IPS-20b (cell line): ENCODE data around the gene MYH7.
"Not testable (repeated sequence)": the region's sequence is repeated elsewhere in the genome, so short reads cannot be mapped to it uniquely, and the experiment has no call there.

ENCODE experiments used
- H3K27ac ChIP-seq: one replicate; pipeline ENCODE4 v1.5.1; 2013; ENCODE audit warnings: low read length
- H3K27me3 ChIP-seq: 2 replicates; pipeline ENCODE4 v1.6.1; 2013; ENCODE audit warnings: mild to moderate bottlenecking, low read length, inconsistent platforms; ENCODE audit not compliant: insufficient read depth
- H3K36me3 ChIP-seq: 2 replicates; pipeline ENCODE4 v1.6.1; 2013; ENCODE audit warnings: low read depth, mild to moderate bottlenecking, inconsistent platforms, low read length, moderate library complexity; ENCODE audit not compliant: insufficient read depth
- H3K4me1 ChIP-seq: 2 replicates; pipeline ENCODE4 v1.6.1; 2013; ENCODE audit warnings: mild to moderate bottlenecking, control low read depth, inconsistent platforms, low read length, moderate library complexity; ENCODE audit not compliant: insufficient read depth
- H3K4me3 ChIP-seq: 2 replicates; pipeline ENCODE4 v1.5.1; 2013; ENCODE audit warnings: mild to moderate bottlenecking, low read length, inconsistent platforms
- H3K9ac ChIP-seq: 2 replicates; pipeline ENCODE4 v1.6.1; 2013; ENCODE audit warnings: low read depth, mild to moderate bottlenecking, inconsistent platforms, low read length, moderate library complexity
- H3K9me3 ChIP-seq: 2 replicates; pipeline ENCODE4 v1.6.1; 2013; ENCODE audit warnings: mild to moderate bottlenecking, low read depth, low read length, inconsistent platforms; ENCODE audit not compliant: insufficient read depth

Gene MYH7

GRCh38 chr14:23434488-23435222, 805 bp downstream of the MYH7 start:
- Histone ChIP-seq H3K27me3 (no peaks in the 10 kb centered on the region), H3K4me3 (no peak overlapping the region), H3K36me3 (no peaks in the 10 kb centered on the region), H3K4me1 (peaks cover 8% of the 10 kb centered on the region; the same call in 1 of the 2 replicates), H3K9me3 (no peaks in the 10 kb centered on the region), H3K27ac (no peak overlapping the region), H3K9ac (no peak overlapping the region)

DNA sequence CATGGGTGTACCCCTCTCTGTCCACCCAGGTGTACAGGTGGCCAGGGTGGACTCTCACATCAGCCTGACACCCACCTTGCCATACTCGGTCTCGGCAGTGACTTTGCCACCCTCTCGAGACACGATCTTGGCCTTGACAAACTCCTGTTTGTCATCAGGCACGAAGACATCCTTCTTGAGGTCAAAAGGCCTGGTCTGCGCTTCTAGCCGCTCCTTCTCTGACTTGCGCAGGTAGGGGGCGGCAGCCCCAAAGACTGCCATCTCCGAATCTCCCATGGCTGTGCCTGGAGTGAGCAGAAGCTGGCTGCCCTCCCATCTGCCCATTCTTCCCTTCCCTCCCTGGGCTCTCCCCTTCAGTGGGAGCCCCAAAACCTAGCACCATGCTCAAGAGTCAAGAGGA, 2.0 kb downstream of the MYH7 start:
- Histone ChIP-seq H3K27me3 (no peaks in the 10 kb centered on the region), H3K4me3 (no peak overlapping the region), H3K36me3 (no peaks in the 10 kb centered on the region), H3K9ac (no peak overlapping the region), H3K4me1 (peaks cover 4% of the 10 kb centered on the region; the same call in 1 of the 2 replicates), H3K9me3 (no peaks in the 10 kb centered on the region), H3K27ac (no peak overlapping the region)

DNA sequence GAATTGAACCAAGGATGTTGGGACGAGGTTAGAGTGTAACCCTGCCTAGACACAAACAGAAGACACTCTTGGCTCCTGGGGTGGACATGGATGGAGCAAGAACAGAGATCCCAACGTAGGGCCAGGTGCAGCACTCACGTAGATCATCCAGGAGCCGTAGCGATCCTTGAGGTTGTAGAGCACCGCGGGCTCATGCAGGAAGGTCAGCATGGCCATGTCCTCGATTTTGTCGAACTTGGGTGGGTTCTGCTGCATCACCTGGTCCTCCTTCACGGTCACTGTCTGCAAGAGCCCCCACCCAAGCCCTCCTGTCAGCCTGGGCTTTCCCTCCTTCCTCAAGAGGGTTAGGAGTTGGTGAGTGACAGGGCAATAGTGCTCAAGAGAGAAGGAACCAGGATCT, 2.5 kb downstream of the MYH7 start:
- Histone ChIP-seq H3K36me3 (no peaks in the 10 kb centered on the region), H3K27me3 (peaks cover 4% of the 10 kb centered on the region; the same call in 1 of the 2 replicates), H3K9ac (no peak overlapping the region), H3K27ac (no peak overlapping the region), H3K4me1 (no peaks in the 10 kb centered on the region), H3K4me3 (no peak overlapping the region), H3K9me3 (no peaks in the 10 kb centered on the region)

DNA sequence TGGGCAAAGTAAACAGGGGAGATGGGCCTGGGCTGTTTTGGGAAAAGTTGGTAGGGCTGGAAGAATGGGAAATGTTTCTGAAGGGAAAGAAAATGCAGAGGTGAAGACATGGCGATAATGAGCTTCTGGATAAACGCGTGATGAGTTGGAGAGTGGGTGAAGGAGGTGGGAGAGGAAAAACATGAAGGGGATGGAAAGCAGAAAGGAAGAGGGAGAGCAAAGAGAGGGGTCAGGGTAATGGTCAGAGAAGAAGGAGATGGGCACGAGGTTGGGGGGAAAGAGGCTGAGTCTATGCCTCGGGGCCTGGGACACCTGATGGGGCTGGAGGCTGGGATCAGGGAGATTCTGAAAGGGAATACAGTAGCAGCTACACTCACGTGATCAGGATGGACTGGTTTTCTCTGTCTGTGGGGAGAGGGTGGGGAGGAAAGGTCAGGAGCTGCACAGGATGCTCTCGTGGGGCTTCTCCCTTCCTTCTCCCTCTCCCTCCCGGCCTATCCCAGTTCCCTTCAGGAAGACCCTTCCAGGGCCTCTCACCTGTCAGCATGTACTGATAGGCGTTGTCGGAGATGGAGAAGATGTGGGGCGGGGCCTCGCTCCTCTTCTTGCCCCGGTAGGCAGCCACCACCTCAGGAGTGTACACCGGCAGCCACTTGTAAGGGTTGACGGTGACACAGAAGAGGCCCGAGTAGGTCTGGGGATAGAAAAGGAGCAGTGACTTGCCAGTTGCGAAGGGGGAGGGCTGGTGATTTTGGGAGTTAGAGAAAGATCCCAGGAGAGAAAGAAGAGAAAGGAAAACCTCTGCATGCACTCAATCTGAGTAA, 3.1 kb downstream of the MYH7 start:
- Histone ChIP-seq H3K9ac (no peak overlapping the region), H3K9me3 (no peaks in the 10 kb centered on the region), H3K4me3 (no peak overlapping the region), H3K4me1 (no peaks in the 10 kb centered on the region), H3K27me3 (peaks cover 10% of the 10 kb centered on the region; the same call in 1 of the 2 replicates), H3K36me3 (no peaks in the 10 kb centered on the region), H3K27ac (no peak overlapping the region)

DNA sequence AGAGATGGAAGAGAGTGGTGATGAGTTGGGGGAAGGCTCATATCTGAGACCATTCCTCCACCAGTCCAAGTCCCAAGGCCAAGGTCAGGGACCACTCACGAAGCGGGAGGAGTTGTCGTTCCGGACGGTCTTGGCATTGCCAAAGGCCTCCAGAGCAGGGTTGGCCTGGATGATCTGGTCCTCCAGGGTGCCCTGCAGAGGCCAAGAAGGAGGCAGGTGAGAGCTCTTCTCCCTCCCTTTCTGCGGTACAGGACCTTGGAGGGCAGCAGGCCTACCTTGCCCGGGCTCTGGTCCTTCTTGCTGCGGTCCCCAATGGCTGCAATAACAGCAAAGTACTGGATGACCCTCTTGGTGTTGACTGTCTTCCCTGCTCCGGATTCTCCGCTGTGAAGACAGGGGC, 4.0 kb downstream of the MYH7 start:
- Histone ChIP-seq H3K9me3 (no peaks in the 10 kb centered on the region), H3K27me3 (peaks cover 12% of the 10 kb centered on the region; the same call in 1 of the 2 replicates), H3K36me3 (no peaks in the 10 kb centered on the region), H3K4me3 (no peak overlapping the region), H3K27ac (no peak overlapping the region), H3K4me1 (no peaks in the 10 kb centered on the region), H3K9ac (no peak overlapping the region)

DNA sequence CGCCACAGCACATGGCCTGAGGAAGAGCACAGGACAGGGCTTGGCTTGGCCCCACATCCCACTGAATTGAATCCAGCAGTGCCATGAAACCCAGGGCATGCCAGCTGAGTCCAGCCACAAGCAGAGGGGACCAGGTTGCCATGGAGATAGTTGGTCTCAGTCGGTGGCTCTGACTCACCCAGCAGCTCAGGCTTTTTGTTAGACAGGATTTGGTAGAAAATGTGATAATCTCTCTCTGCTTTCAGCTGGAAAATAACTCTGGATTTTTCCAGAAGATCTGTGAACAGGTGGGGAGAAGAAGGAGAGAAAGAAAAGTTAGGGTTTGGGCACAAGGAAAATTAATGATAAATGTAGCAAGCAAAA, 4.8 kb downstream of the MYH7 start:
- H3K4me3 ChIP-seq = no peak overlapping the region
- no peaks in the 10 kb centered on the region for H3K4me1 ChIP-seq
- H3K9me3 ChIP-seq = no peaks in the 10 kb centered on the region
- no peak overlapping the region for H3K9ac ChIP-seq
- no peaks in the 10 kb centered on the region for H3K36me3 ChIP-seq
- peaks cover 12% of the 10 kb centered on the region; the same call in 1 of the 2 replicates for H3K27me3 ChIP-seq
- no peak overlapping the region for H3K27ac ChIP-seq

DNA sequence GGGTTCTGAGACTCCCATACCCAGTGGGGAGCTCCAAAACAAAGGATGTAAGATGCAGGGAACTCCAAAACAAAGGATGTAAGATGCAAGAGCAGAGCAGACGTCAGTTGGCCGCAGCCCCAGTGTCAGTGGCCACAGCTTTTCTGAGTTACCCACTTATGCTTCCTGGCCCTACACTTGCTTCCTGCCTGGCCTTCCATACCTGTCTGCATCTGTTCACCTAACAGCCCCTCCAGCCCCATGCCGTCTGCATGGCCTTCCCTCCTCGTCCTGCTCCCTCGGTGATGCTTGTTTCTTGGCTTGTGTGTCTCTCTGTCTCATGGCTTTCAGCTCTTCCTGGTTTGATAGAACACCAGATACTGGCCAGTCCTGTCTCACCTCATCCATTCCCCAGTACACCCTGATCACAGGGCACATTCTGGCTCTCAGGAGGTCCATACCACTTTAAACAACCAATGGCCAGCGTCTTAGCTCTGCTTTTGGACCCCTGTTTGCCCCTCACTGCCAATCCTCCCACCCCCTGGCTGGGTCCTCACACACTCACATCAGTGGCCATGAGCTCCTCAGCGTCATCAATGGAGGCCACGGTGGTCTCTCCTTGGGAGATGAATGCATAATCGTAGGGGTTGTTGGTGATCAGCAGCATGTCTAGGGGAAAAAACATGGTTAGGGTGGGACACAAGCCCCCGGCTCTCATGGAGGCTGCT, 5.3 kb downstream of the MYH7 start:
- Histone ChIP-seq H3K4me3 (no peak overlapping the region), H3K4me1 (no peaks in the 10 kb centered on the region), H3K9ac (no peak overlapping the region), H3K27ac (no peak overlapping the region), H3K27me3 (peaks cover 12% of the 10 kb centered on the region; the same call in 1 of the 2 replicates), H3K9me3 (no peaks in the 10 kb centered on the region), H3K36me3 (no peaks in the 10 kb centered on the region)

GRCh38 chr14:23428686-23429495, 6.6 kb downstream of the MYH7 start:
- Histone ChIP-seq H3K4me1 (no peaks in the 10 kb centered on the region), H3K27ac (no peak overlapping the region), H3K27me3 (peaks cover 12% of the 10 kb centered on the region; the same call in 1 of the 2 replicates), H3K9me3 (no peaks in the 10 kb centered on the region), H3K4me3 (no peak overlapping the region), H3K36me3 (no peaks in the 10 kb centered on the region), H3K9ac (no peak overlapping the region)

DNA sequence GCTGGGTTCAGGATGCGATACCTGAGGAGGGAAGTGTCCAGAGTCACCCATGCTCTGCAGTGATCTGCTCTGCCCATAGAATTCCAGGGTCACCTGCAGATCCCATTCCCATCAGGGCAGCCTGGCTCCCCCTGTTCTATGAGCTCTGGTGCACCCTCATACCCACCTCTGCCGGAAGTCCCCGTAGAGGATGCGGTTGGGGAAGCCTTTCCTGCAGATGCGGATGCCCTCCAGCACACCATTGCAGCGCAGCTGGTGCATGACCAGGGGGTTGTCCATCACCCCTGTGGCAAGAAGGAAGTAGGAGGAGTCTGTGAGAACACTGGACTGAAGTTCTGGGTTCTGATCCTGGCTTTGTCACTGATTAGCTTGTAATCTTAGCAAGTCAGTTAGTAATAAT, 9.7 kb downstream of the MYH7 start:
- not testable (repeated sequence) for H3K27ac ChIP-seq, H3K36me3 ChIP-seq, H3K4me3 ChIP-seq, H3K9ac ChIP-seq, H3K9me3 ChIP-seq, H3K4me1 ChIP-seq
- H3K27me3 ChIP-seq = peaks cover 12% of the 10 kb centered on the region; the same call in 1 of the 2 replicates

DNA sequence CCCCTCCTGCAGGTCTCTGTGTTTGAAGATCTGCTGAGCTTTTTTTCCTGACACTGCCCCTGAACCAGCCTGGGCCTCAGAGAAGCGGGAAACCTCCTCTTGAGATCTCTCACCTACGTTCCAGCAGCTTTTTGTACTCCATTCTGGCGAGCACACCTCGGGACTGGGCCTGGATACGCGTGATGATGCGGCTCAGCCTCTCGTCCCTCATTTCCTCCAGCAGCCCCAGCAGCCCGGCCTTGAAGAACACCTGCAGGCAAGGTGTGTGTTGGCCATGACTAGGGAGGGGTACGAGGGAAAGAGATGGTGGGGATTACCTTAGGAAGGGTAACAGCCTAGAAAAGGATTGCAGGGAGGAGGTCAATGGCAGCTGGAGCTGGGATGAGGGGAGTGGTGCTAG, 10.3 kb downstream of the MYH7 start:
- Histone ChIP-seq H3K9me3 (no peaks in the 10 kb centered on the region), H3K4me1 (no peaks in the 10 kb centered on the region), H3K36me3 (no peaks in the 10 kb centered on the region), H3K4me3 (no peak overlapping the region), H3K9ac (no peak overlapping the region), H3K27me3 (peaks cover 12% of the 10 kb centered on the region; the same call in 1 of the 2 replicates), H3K27ac (no peak overlapping the region)

- no peaks in the 10 kb centered on the region for H3K9me3 ChIP-seq
- H3K9ac ChIP-seq = no peak overlapping the region
- H3K36me3 ChIP-seq = no peaks in the 10 kb centered on the region
- no peaks in the 10 kb centered on the region for H3K4me1 ChIP-seq
- H3K4me3 ChIP-seq = no peak overlapping the region
- H3K27ac ChIP-seq = no peak overlapping the region
- H3K27me3 ChIP-seq = peaks cover 12% of the 10 kb centered on the region; the same call in 1 of the 2 replicates
Measured at GRCh38 chr14:23423657-23424056, 11.8 kb downstream of the MYH7 start.
